Stimulated activated CD8-positive, alpha-beta memory T cell treated with anti-CD3 and anti-CD28 coated beads, Interleukin-12 subunit alpha, Interleukin-12 subunit beta, amount 100 ng/mL, for 24 hours (primary cell): Measurements from ENCODE around the gene CCL17.
"Not testable (repeated sequence)": the region's sequence is repeated elsewhere in the genome, so short reads cannot be mapped to it uniquely, and the experiment has no call there.

Source experiments
- DNase-seq: peaks from one replicate; pipeline ENCODE4 v3.0.0-alpha.2; 2020; ENCODE audit errors: extremely low read depth

CCL17 gene

GRCh38 chr16:57395026-57395425, 9.5 kb upstream of the CCL17 start:
- no peak for DNase-seq

- DNase-seq: no peak
Observed at GRCh38 chr16:57396786-57397185, 7.8 kb upstream of the CCL17 start.

GRCh38 chr16:57397493-57397892, 7.1 kb upstream of the CCL17 start:
- not testable (repeated sequence) for DNase-seq

- no peak for DNase-seq
Observed at GRCh38 chr16:57401943-57402640, 2.5 kb upstream of the CCL17 start.

- no peak for DNase-seq
Observed at GRCh38 chr16:57405097-57405496, 530 bp downstream of the CCL17 start.

DNA sequence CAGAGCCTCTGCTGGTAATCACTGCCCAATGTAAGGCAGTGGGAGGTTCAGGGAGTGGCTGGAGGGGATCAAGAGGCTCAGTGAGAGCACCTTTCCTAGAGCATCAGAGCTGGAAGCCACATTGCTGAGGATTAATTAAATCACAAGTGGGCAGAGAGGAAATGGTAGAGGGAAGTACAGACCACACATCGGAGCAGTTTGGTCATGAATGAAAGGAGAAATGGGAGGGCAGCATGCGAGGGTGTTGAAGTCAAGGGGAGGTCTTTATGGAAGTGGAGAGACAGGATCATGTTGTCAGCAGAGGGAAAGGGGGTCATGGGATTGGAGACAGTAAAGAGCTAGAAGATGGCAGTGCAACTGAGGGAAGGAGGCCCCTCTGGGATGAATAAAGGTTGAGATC, 2.3 kb downstream of the CCL17 start:
- DNase-seq: no peak

GRCh38 chr16:57407521-57408353, 3.2 kb downstream of the CCL17 start:
- DNase-seq: no peak

DNA sequence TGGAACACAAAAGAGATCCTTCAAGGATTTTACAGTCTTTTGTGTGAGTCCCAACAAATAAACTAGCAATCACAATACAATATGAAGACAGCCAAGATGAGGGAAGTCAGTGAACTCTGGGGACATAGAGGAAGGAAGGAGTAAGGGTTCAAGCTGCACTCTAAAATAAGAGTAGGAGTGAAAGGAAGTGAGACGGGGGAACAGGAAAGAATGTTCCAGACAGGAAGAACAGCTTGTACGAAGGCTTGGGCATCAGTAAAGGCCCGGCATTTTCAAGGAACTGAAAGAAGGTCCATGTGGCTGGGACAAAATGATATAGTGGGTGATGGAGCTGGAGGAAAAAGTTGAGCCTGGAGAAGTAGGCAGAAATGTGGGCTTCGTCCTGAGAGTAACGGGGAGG, 4.5 kb downstream of the CCL17 start:
- no peak for DNase-seq

GRCh38 chr16:57409870-57410587, 5.5 kb downstream of the CCL17 start:
- no peak for DNase-seq

GRCh38 chr16:57411362-57411976, 6.9 kb downstream of the CCL17 start:
- no peak for DNase-seq

DNA sequence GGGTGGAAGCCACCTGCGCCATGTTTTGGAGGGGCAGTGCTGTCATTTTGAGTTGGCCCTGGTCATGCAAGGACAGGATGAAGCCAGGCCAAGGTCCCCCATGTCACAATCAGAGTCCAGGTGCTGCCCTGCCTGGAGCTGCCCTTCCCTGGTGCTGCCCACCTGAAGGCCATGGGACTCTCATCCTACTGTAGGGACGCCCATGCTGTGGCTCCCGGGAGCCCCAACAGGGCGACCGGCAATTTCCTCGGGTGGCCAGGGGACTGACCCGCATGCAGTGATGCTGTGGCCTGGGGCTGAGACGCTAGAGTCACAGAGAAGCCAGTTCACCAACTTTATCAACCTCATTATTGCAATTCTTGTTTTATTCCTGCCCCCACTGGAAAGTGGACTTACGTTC, 8.0 kb downstream of the CCL17 start:
- DNase-seq: no peak

- no peak for DNase-seq
Observed at GRCh38 chr16:57413301-57413730, 8.7 kb downstream of the CCL17 start.

- DNase-seq: no peak
Observed at GRCh38 chr16:57413733-57414132, 9.2 kb downstream of the CCL17 start.

DNA sequence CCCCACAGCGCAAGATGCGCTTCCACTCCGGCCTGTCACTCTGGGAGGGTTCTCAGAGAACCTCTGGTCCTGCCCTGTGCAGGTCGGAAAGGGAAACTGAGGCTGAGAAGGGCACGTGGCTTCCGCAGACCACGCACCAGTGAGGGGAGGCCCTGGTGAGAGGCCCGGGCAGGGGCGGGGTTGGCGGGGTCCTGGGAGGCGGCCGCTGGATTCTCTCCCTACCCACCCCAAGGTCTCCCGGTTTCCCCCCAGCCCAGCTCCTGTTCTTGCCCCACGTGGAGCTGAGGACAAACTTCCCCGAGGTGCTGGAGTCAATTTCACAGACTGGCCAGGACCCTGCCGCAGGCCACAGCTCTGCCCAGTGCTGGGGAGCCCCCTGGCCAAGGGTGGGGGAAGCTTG, 11.5 kb downstream of the CCL17 start:
- no peak for DNase-seq

GRCh38 chr16:57419506-57419905, 14.9 kb downstream of the CCL17 start:
- no peak for DNase-seq

- no peak for DNase-seq
Observed at GRCh38 chr16:57422026-57422944, 17.7 kb downstream of the CCL17 start.

- DNase-seq: no peak
Observed at GRCh38 chr16:57423152-57423551, 18.6 kb downstream of the CCL17 start.

- no peak for DNase-seq
Observed at GRCh38 chr16:57424583-57424982, 20.0 kb downstream of the CCL17 start.

DNA sequence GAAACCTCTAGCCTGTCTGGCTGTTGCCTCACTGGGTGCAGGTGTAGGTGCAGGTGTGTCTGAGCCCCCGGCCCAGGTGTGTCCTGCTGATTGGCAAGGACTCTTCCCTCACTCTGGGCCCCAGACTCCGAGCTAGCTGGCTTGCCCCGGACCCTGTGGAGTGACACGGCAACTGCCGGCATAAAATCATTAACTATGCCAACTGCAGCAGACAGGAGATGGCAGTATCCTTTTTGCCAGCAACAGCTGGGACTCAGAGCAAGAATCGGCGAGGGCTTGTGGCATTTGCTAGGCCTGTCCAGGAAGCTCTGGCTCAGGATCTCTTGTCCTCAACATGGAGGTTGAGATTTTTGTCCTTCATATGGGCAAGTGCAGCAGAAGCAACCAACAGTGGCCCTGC, 21.8 kb downstream of the CCL17 start:
- DNase-seq: no peak

GRCh38 chr16:57427307-57427706, 22.7 kb downstream of the CCL17 start:
- no peak for DNase-seq

DNA sequence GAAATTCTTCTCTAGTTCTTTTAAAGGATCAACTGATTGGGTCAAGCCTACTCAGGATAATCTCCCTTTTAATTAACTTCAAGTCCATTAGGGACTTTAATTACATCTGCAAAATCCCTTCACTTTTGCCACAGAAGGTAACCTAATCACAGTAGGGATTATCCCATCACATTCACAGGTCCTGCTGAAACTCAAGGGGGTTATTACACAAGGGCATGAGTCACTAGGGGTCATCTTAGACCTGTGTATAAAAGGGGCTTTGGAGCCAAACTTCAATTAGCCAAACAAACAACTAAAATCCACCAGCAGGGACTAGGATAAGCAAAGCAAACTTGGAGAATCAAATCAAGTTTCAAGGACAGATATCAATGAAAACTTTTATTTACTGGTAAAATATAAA, 23.3 kb downstream of the CCL17 start:
- no peak for DNase-seq
